ENCODE measurements around the gene ZNF804B. TPM values are rescaled to one million over a fixed set of nuclear protein-coding genes. Genes with fewer than 3 reads are reported as not detected.

The ZNF804B gene
- total and polyA plus RNA-seq, 2 donors from 2014 or later = 0.19 TPM; not detected in 1

- Histone ChIP-seq H3K9ac (ENCODE audit: low read length in 3 of 3) (no peak overlapping the region), H3K27ac (ENCODE audit: low read depth in 2 of 2, low read length in 2 of 2) (no peak overlapping the region), H3K36me3 (ENCODE audit: control insufficient read depth in 2 of 3, insufficient read depth in 3 of 3, low read length in 3 of 3) (no peaks in the 10 kb centered on the region), H3K27me3 (ENCODE audit: control insufficient read depth, insufficient read depth, low read length) (no peaks in the 10 kb centered on the region), H3K9me3 (ENCODE audit: control insufficient read depth in 2 of 3, insufficient read depth in 1 of 3, low read length in 3 of 3) (no peaks in the 10 kb centered on the region), H3K4me1 (ENCODE audit: control insufficient read depth in 2 of 3, insufficient read depth in 2 of 3, low read depth in 1 of 3, low read length in 3 of 3) (no peaks in the 10 kb centered on the region), H3K4me3 (ENCODE audit: low read length in 3 of 3) (no peak overlapping the region)
- DNase-seq = no peak
- no peak for FAIRE-seq
- intact Hi-C loops (cut with DNase I) = no loop called here
- no peak for TF ChIP-seq CTCF (IDR thresholded peaks at IDR 0.05; ENCODE audit: borderline replicate concordance, extremely low read depth, insufficient read depth)
Observed at GRCh38 chr7:89385411-89385810, 625.9 kb downstream of the ZNF804B start.

Other genes with a start within 250 kb of the ZNF804B start
- gene TEX47, start 36.0 kb downstream of the ZNF804B start, total RNA-seq = not detected
- not detected for gene TEX47, start 36.0 kb downstream of the ZNF804B start, polyA plus RNA-seq (ENCODE audit: insufficient read depth, low read depth, low replicate concordance)